ENCODE measurements around the gene MPHOSPH6. TPM values are rescaled to one million over a fixed set of nuclear protein-coding genes. Genes with fewer than 3 reads are reported as not detected.
"Not testable (repeated sequence)": the region's sequence is repeated elsewhere in the genome, so short reads cannot be mapped to it uniquely, and the experiment has no call there.

MPHOSPH6 gene
- total RNA-seq, 1 donor from 2014 or later = 46.6 TPM

- no peak overlapping the region for H3K4me3 ChIP-seq (ENCODE audit: low read depth, low read length)
- TF ChIP-seq CTCF (conservative IDR thresholded peaks at IDR 0.05; ENCODE audit: low read depth, low read length) = no peak
- DNase-seq (ENCODE audit: low read depth) = no peak
Observed at GRCh38 chr16:82152641-82153112, 17.3 kb downstream of the MPHOSPH6 start.

- no peak for TF ChIP-seq CTCF (conservative IDR thresholded peaks at IDR 0.05; ENCODE audit: low read depth, low read length)
- no peak for DNase-seq (ENCODE audit: low read depth)
- no peak overlapping the region for H3K4me3 ChIP-seq (ENCODE audit: low read depth, low read length)
Observed at GRCh38 chr16:82152196-82152595, 17.8 kb downstream of the MPHOSPH6 start.

- no peak for DNase-seq (ENCODE audit: low read depth)
- TF ChIP-seq CTCF (conservative IDR thresholded peaks at IDR 0.05; ENCODE audit: low read depth, low read length) = no peak
Observed at GRCh38 chr16:82150549-82150948, 19.5 kb downstream of the MPHOSPH6 start.

GRCh38 chr16:82149536-82149935 lies 20.5 kb downstream of the MPHOSPH6 start:
- TF ChIP-seq CTCF (conservative IDR thresholded peaks at IDR 0.05; ENCODE audit: low read depth, low read length) = no peak
- DNase-seq (ENCODE audit: low read depth) = no peak
- H3K4me3 ChIP-seq (ENCODE audit: low read depth, low read length) = no peak overlapping the region

More at GRCh38 chr16:82150549-82150948, 19.5 kb downstream of the MPHOSPH6 start:
- H3K4me3 ChIP-seq (ENCODE audit: low read depth, low read length) = no peak overlapping the region

- TF ChIP-seq CTCF (conservative IDR thresholded peaks at IDR 0.05; ENCODE audit: low read depth, low read length) = no peak
Observed at GRCh38 chr16:82147546-82147945, 22.5 kb downstream of the MPHOSPH6 start.

GRCh38 chr16:82146957-82147356 lies 23.1 kb downstream of the MPHOSPH6 start:
- no peak for TF ChIP-seq CTCF (conservative IDR thresholded peaks at IDR 0.05; ENCODE audit: low read depth, low read length)
- no peak for DNase-seq (ENCODE audit: low read depth)
- H3K4me3 ChIP-seq (ENCODE audit: low read depth, low read length) = no peak overlapping the region

More at GRCh38 chr16:82147546-82147945, 22.5 kb downstream of the MPHOSPH6 start:
- DNase-seq (ENCODE audit: low read depth) = no peak
- H3K4me3 ChIP-seq (ENCODE audit: low read depth, low read length) = no peak overlapping the region

GRCh38 chr16:82146556-82146955 lies 23.5 kb downstream of the MPHOSPH6 start:
- no peak overlapping the region for H3K4me3 ChIP-seq (ENCODE audit: low read depth, low read length)
- TF ChIP-seq CTCF (conservative IDR thresholded peaks at IDR 0.05; ENCODE audit: low read depth, low read length) = no peak
- DNase-seq (ENCODE audit: low read depth) = no peak

GRCh38 chr16:82139286-82139571 lies 30.8 kb downstream of the MPHOSPH6 start:
- not testable (repeated sequence) for H3K4me3 ChIP-seq (ENCODE audit: low read depth, low read length); DNase-seq (ENCODE audit: low read depth)
